OCI-LY7 (cell line): ENCODE measurements around the gene PSMD2. TPM values are rescaled to one million over a fixed set of nuclear protein-coding genes. Genes with fewer than 3 reads are reported as not detected.

Experiments
- BruUV-seq: library from RNA; stranded (reverse); fragments of 400-500 nt; replicated peaks from 2 replicates; lab custom pipeline; 2021; lab: Mats Ljungman, UMichigan
- CTCF ChIA-PET: fragments of 300-600 bp; sonication (Branson Sonifier 250); formaldehyde crosslinking; loops from one replicate; lab custom pipeline; 2022; ENCODE audit warnings: antibody characterized with exemption; ENCODE audit not compliant: unreplicated experiment; lab: Charles Lee
- POLR2A ChIA-PET: fragments of 300-600 bp; sonication (Branson Sonifier 250); formaldehyde crosslinking; loops from one replicate; lab custom pipeline; 2022; ENCODE audit warnings: antibody characterized with exemption; lab: Charles Lee
- DNase-seq: peaks from one replicate; pipeline ENCODE4 v3.0.0-alpha.2; 2015; ENCODE audit warnings: low spot score
- H2AFZ ChIP-seq: fragments of 200-600 bp; sonication (generic), shearing (Covaris generic); 2 replicates; pipeline ENCODE4 v1.6.1; 2014; ENCODE audit warnings: mild to moderate bottlenecking, antibody characterized with exemption, low read length, moderate library complexity
- H3K27ac ChIP-seq: fragments of 200-600 bp; sonication (generic); 2 replicates; pipeline ENCODE4 v1.5.1; 2014; ENCODE audit warnings: mixed run types, low read depth, mild to moderate bottlenecking, moderate library complexity, low read length, inconsistent platforms; ENCODE audit not compliant: poor library complexity, severe bottlenecking
- H3K36me3 ChIP-seq: fragments of 200-600 bp; sonication (generic); 2 replicates; pipeline ENCODE4 v1.6.1; 2014; ENCODE audit warnings: mild to moderate bottlenecking, antibody characterized with exemption, low read length, moderate library complexity, mixed read lengths; ENCODE audit not compliant: insufficient read depth
- H3K4me1 ChIP-seq: fragments of 200-600 bp; sonication (generic); 2 replicates; pipeline ENCODE4 v1.5.1; 2014; ENCODE audit warnings: mild to moderate bottlenecking, low read length; ENCODE audit not compliant: insufficient read depth, poor library complexity, severe bottlenecking
- H3K4me2 ChIP-seq: fragments of 200-600 bp; sonication (generic); 2 replicates; pipeline ENCODE4 v1.6.1; 2014; ENCODE audit warnings: mild to moderate bottlenecking, low read length
- H3K4me3 ChIP-seq: fragments of 200-600 bp; sonication (generic); 2 replicates; pipeline ENCODE4 v1.5.1; 2014; ENCODE audit warnings: mild to moderate bottlenecking, low read depth, low read length; ENCODE audit not compliant: poor library complexity, severe bottlenecking
- H3K79me2 ChIP-seq: fragments of 200-600 bp; sonication (generic); 2 replicates; pipeline ENCODE4 v1.6.1; 2016; ENCODE audit warnings: low read depth, mild to moderate bottlenecking, low read length, moderate library complexity, mixed read lengths; ENCODE audit not compliant: insufficient read depth
- H3K9me2 ChIP-seq: fragments of 200-600 bp; sonication (generic); 2 replicates; pipeline ENCODE4 v1.6.1; 2016; ENCODE audit warnings: mild to moderate bottlenecking, low read length, mixed read lengths; ENCODE audit not compliant: insufficient read depth
- H3K9me3 ChIP-seq: fragments of 200-600 bp; sonication (generic); 2 replicates; pipeline ENCODE4 v1.6.1; 2014; ENCODE audit warnings: mild to moderate bottlenecking, mixed run types, low read length, mixed read lengths
- H4K20me1 ChIP-seq: fragments of 200-600 bp; sonication (generic); 2 replicates; pipeline ENCODE4 v1.6.1; 2014; ENCODE audit warnings: mild to moderate bottlenecking, antibody characterized with exemption, low read length, moderate library complexity, mixed read lengths; ENCODE audit not compliant: insufficient read depth
- EZH2phosphoT487 ChIP-seq: fragments of 200-600 bp; sonication (generic); IDR thresholded peaks from 2 replicates; pipeline ENCODE4 v1.6.1; 2018; ENCODE audit warnings: low read depth, borderline replicate concordance, mild to moderate bottlenecking, mixed run types, antibody characterized with exemption, low read length, moderate library complexity, mixed read lengths
- intact Hi-C: fragments of 100-400 bp; cut with micrococcal nuclease; formaldehyde crosslinking; loops from one replicate; pipeline ENCODE4 v1.10.0; 2022; ENCODE audit not compliant: unreplicated experiment
- total RNA-seq, 2 experiments: library from RNA; depleted of rRNA in 1 of 2; stranded (reverse); fragments of >200 nt in 1 of 2; shearing (Covaris generic) in 1 of 2; gene quantifications; 2 replicates each; pipeline ENCODE4 v1.2.3, GENCODE V29; 2014 to 2022
- TF ChIP-seq, protein P1 (sequence below): fragments of 200-600 bp; sonication (generic); conservative IDR thresholded peaks from 2 replicates; pipeline ENCODE4 v1.5.1; 2014; ENCODE audit warnings: mild to moderate bottlenecking, antibody characterized with exemption, low read length, moderate library complexity, mixed read lengths

The PSMD2 gene
- total RNA-seq, 2 experiments from 2014 or later, result 158 to 219 TPM

DNA sequence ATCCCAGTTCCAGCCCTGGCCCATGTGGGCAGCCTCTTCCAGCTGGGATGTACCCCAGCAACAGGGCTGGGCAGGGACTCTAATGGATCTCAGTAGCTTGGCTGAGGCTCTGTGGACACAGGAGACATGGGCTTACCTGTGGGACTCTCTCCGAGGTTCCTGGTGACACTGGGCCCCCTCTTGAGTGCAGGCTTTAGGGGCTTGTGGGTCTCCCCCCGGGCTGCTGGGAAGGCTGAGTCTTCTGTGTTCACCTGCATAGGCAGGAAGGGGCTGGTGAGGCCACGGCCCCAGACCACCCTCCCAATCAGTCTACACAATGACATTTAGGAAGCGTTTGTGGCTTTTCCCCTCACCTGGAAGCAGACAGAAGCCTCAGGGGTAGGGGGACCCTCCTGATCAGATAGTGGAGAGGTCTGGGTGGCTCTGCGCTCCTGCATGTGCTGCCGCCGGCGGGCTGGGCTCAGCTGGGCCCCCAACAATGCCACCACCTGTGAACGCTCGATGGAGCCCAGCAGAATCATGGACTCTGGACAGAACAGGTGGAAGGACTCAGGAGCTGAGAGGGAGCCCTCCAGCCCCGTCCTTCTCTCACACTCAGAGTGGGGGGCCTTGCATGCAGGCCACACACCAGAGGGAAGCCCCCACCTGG, 54.0 kb downstream of the PSMD2 start:
- ChIA-PET POLR2A (no interaction called here), CTCF (interaction anchor here (0.7 to 1.3 kb wide), 3 partner anchors 8 to 18 kb away, joined by 3 to 4 read pairs (median 3); no protein-coding TSS in a partner anchor)
- no peak for DNase-seq
- Histone ChIP-seq H2AFZ (no peak overlapping the region), H3K36me3 (0 out of 2 replicates have a peak, but pooled peaks cover 4% of the 10 kb centered on the region), H3K27ac (no peak overlapping the region), H3K9me2 (no peaks in the 10 kb centered on the region), H3K4me3 (no peak overlapping the region), H3K9me3 (no peaks in the 10 kb centered on the region), H3K4me1 (no peaks in the 10 kb centered on the region), H3K4me2 (no peak overlapping the region), H3K79me2 (no peaks in the 10 kb centered on the region), H4K20me1 (no peaks in the 10 kb centered on the region)
- intact Hi-C loops, result no loop called here
- BruUV-seq, result no TSS peak
- TF ChIP-seq, protein P1, sequence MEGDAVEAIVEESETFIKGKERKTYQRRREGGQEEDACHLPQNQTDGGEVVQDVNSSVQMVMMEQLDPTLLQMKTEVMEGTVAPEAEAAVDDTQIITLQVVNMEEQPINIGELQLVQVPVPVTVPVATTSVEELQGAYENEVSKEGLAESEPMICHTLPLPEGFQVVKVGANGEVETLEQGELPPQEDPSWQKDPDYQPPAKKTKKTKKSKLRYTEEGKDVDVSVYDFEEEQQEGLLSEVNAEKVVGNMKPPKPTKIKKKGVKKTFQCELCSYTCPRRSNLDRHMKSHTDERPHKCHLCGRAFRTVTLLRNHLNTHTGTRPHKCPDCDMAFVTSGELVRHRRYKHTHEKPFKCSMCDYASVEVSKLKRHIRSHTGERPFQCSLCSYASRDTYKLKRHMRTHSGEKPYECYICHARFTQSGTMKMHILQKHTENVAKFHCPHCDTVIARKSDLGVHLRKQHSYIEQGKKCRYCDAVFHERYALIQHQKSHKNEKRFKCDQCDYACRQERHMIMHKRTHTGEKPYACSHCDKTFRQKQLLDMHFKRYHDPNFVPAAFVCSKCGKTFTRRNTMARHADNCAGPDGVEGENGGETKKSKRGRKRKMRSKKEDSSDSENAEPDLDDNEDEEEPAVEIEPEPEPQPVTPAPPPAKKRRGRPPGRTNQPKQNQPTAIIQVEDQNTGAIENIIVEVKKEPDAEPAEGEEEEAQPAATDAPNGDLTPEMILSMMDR, result no peak
- no peak for TF ChIP-seq EZH2phosphoT487

DNA sequence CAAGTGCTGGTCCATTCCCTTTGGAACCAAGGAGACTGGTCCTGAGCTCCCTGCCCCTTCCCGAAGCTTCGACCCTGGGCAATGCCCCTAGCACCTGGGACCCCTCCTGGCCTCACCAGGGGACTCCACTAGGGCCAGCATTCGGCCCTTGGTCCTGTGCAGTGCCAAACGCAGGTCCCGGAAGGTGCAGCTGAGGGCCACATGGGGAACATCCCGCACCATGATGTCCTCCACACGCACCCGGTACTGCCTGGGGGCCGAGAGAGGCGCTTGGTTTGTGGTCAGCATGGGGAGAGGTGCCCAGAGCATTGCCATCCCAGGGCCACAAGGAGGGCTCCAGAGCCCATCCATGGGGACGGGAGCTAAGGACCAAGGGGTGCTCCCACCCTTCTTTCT, 54.5 kb downstream of the PSMD2 start:
- BruUV-seq, result no TSS peak
- Histone ChIP-seq H3K36me3 (0 out of 2 replicates have a peak, but pooled peaks cover 4% of the 10 kb centered on the region), H3K4me1 (no peaks in the 10 kb centered on the region), H3K9me2 (no peaks in the 10 kb centered on the region), H4K20me1 (no peaks in the 10 kb centered on the region), H3K4me2 (no peak overlapping the region), H2AFZ (no peak overlapping the region), H3K79me2 (no peaks in the 10 kb centered on the region), H3K9me3 (no peaks in the 10 kb centered on the region), H3K27ac (no peak overlapping the region), H3K4me3 (no peak overlapping the region)
- POLR2A ChIA-PET, result no interaction called here
- TF ChIP-seq EZH2phosphoT487, result no peak
- TF ChIP-seq, protein P1, result no peak
- intact Hi-C loops, result no loop called here
- DNase-seq, result no peak
- CTCF ChIA-PET, result interaction anchor here (0.7 to 1.3 kb wide), 3 partner anchors 8 to 18 kb away, joined by 3 to 4 read pairs (median 3); no protein-coding TSS in a partner anchor

DNA sequence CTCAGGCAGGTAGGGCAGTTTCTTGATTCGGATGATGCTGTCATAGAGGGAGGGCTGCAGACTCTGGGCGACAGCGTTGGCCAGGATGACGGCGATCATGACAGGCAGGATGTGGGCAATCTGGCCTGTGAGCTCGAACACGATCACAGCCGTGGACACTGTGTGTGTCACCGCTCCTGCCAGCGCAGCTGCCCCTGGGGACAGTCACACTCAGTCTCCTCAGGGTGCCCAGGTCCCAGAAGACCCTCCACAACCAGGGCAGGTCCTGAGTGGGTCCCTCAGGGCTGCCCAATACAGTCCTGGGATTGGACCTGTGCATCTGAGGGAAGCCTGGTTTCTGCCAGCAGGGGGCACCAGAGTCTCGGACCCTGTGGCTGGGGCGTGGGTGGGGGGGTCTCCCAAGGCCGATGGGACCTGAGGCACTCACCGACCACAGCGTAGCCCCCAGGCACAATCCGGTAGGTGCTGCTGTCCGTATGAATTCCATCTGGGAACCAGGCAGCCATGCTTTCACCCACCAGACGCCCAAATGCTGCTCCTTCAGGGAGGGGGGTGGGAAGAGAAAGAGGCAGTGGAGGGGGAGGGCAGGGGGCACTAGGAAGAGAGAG, 55.2 kb downstream of the PSMD2 start:
- no TSS peak for BruUV-seq
- H2AFZ ChIP-seq, result no peak overlapping the region
- intact Hi-C loops, result no loop called here
- CTCF ChIA-PET, result interaction anchor here (0.7 to 1.3 kb wide), 3 partner anchors 9 to 17 kb away, joined by 3 to 4 read pairs (median 3); no protein-coding TSS in a partner anchor
- H4K20me1 ChIP-seq, result no peaks in the 10 kb centered on the region
- TF ChIP-seq EZH2phosphoT487, result no peak
- TF ChIP-seq, protein P1, result peak; percentile 81
- H3K9me2 ChIP-seq, result no peaks in the 10 kb centered on the region
- no peaks in the 10 kb centered on the region for H3K79me2 ChIP-seq
- H3K4me3 ChIP-seq, result no peak overlapping the region
- H3K4me1 ChIP-seq, result no peaks in the 10 kb centered on the region
- peak overlapping the region; percentile 2; the same call in 1 of the 2 replicates for H3K4me2 ChIP-seq
- H3K36me3 ChIP-seq, result 0 out of 2 replicates have a peak, but pooled peaks cover 4% of the 10 kb centered on the region
- H3K9me3 ChIP-seq, result no peaks in the 10 kb centered on the region
- peak; percentile 66 for DNase-seq
- POLR2A ChIA-PET, result no interaction called here
- no peak overlapping the region for H3K27ac ChIP-seq
